DMS114 treated with DMSO at 0.1 percent for 48 hours (cell line): ENCODE measurements around the gene CCDC97.

Source experiments
- DNase-seq: peaks from one replicate; lab custom pipeline; 2025; ENCODE audit not compliant: unreplicated experiment; lab: John Stamatoyannopoulos, UW

CCDC97 gene

GRCh38 chr19:41319500-41320184, 9.7 kb downstream of the CCDC97 start:
- DNase-seq = no peak

- DNase-seq = no peak
Measured at GRCh38 chr19:41320185-41320518, 10.2 kb downstream of the CCDC97 start.

GRCh38 chr19:41320568-41320967, 10.6 kb downstream of the CCDC97 start:
- no peak for DNase-seq

GRCh38 chr19:41321204-41321599, 11.2 kb downstream of the CCDC97 start:
- no peak for DNase-seq

GRCh38 chr19:41321600-41322270, 11.8 kb downstream of the CCDC97 start:
- DNase-seq = peak; percentile 22

- no peak for DNase-seq
Measured at GRCh38 chr19:41322451-41322850, 12.5 kb downstream of the CCDC97 start.

DNA sequence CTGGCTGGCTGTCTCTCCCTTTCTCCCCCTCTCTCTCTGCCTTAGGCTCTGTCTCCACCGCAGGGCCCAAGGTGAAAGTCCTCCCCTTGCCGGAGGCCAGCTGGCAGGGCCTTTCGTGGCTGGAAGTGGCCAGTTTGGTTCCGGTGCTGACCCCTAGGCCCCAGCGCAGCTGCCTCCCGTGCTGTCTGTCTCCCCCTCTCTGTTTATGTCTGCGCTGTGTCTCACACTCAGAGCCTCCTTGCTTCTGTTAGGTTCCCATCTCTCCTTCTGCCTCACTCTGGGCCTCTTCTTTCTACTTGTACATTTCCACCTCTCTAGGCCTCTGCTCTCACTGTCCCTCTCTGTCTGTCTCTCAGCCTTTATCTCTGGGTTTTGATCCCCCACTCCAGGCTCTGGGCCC, 13.1 kb downstream of the CCDC97 start:
- DNase-seq = no peak

DNA sequence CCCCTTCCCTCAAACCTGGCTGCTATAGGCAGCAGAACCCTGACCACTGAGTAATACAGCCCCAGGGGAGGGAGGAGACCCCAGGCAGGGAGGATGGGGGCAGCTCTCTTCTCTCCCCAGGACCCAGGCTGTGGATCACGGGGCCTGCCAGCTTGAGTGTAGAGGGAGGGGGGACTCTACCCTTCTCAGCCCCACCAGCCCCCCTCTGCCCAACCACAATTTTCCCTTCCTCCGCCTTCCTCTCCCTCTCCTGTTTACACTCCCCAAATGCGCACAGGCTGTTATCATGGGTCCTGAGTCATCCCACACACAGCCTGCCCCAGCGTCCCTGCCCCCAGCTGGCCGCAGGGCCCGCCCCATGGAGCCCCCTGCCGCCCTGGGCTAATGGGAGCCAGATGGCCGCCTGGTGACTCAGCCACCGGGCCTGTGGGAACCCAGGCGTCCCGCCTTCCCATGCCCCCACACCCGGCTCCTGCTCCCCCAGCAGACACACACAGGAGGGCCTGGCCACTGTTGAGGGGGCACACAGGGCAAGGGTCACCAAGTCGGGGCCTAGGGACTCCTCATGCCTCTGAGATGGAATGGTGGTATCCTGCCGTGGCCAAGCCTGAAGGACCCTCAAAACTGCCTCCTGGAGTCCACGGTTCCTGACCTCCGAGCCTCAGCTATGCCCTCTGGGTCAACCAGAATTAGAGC, 13.6 kb downstream of the CCDC97 start:
- DNase-seq = no peak

- DNase-seq = no peak
Measured at GRCh38 chr19:41324231-41324702, 14.3 kb downstream of the CCDC97 start.

- no peak for DNase-seq
Measured at GRCh38 chr19:41324921-41325639, 15.1 kb downstream of the CCDC97 start.

DNA sequence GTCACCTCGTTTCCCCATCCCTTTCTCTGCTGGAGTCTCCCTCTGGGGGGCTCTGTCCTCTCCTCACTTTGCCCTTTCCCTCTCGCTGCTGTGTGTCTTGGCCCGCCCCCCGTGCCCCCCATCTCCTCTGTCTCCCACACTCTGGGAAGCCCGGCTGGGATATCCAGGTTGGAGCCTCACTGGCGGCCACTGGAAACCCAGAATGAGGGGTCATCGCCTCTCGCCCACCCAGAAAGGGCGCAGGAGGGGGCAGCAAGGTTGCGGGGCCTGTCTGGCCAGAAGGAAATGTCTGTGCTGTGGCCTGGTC, 15.6 kb downstream of the CCDC97 start:
- DNase-seq = no peak

DNA sequence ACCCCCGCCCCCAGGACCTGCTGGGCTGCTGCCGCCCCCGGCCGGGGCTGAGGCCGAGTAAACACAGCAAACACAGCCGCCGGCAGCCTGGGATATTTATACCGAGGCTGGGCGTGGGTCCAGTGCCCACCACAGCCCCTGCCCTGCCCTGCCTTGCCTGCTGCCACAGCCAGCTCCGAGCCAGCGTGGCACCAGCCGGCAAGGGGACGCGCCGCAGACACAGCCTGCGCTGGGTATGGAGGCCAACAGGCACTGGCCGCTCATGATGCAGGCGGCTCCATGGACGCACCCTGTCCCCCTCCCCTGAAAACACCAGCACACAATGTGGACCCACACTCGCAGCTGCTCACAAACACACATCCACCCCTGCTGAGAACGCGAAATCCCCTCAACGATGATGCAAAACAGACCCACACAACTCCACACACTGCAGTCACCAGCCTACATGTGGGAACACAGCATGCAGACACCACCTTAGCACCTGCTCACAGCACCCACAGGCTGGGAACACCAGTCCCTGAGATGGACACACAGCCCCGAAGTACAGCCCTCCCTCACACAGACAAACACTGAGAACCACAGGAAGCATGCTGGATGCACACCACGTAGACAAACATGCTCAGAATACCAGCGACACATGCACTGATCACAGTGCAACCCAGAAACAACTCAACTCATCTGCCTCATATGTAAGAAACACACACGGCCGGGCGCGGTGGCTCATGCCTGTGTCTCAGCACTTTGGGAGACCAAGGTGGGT, 16.2 kb downstream of the CCDC97 start:
- no peak for DNase-seq

- no peak for DNase-seq
Measured at GRCh38 chr19:41327076-41327575, 17.2 kb downstream of the CCDC97 start.

- DNase-seq = no peak
Measured at GRCh38 chr19:41327576-41328156, 17.7 kb downstream of the CCDC97 start.

DNA sequence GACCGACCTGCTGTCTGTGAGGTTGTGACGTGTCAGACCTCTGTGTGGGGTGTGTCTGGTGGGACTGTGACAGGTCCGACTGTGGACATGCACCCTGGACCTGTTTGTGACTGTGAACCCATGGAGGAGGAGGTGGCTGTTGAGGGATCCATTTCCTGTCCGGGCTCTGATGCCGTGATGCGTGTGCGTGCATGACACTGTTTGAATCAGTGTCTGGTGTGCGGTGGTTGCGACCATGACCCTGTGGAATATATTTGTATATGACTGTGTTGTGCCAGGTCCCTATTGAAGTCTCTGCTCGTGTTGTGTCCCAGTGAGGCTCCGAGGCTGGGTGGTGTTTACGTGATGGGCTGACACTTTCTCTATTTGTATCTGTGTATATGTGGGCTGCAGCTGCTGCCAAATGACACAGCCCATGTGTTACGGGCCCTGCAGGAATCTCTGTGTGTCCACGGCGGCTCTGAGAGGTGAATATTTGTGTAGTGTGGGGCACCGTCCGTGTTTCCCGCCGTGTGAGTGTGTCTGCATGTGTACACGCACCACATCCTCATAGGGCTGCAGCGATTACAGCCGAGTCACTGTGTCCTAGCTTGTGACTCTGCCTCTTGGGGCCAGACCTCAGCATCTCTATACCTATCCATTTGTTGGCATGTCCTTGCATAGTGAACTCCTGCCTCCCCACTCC, 18.3 kb downstream of the CCDC97 start:
- DNase-seq = no peak

DNA sequence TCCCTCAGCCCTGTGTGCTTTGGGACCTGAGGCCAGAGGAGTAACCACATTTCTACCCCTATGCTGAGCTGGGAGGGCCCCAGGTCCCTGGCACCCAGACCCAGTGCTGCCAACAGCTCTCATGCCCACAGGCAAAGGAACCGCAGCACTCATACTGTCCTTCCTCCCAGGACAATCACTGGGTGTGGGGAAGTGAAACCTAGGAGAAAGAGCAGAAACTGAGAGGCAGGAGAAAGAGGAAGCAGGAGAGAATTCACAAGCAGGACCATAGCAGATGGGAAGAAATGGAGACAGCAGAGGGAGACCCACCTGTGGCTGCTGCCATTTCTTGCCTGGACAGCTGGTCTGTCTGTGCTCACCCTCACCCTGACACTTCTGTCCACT, 18.9 kb downstream of the CCDC97 start:
- no peak for DNase-seq

GRCh38 chr19:41330481-41330880, 20.5 kb downstream of the CCDC97 start:
- no peak for DNase-seq

- no peak for DNase-seq
Measured at GRCh38 chr19:41330946-41331678, 21.1 kb downstream of the CCDC97 start.

- no peak for DNase-seq
Measured at GRCh38 chr19:41332000-41332399, 22.0 kb downstream of the CCDC97 start.
